Measurements from ENCODE around the gene FOXO6. TPM values are rescaled to one million over a fixed set of nuclear protein-coding genes. Genes with fewer than 3 reads are reported as not detected.

Gene FOXO6
- total RNA-seq, 1 experiment from 2014 or later, result 5.4 TPM

DNA sequence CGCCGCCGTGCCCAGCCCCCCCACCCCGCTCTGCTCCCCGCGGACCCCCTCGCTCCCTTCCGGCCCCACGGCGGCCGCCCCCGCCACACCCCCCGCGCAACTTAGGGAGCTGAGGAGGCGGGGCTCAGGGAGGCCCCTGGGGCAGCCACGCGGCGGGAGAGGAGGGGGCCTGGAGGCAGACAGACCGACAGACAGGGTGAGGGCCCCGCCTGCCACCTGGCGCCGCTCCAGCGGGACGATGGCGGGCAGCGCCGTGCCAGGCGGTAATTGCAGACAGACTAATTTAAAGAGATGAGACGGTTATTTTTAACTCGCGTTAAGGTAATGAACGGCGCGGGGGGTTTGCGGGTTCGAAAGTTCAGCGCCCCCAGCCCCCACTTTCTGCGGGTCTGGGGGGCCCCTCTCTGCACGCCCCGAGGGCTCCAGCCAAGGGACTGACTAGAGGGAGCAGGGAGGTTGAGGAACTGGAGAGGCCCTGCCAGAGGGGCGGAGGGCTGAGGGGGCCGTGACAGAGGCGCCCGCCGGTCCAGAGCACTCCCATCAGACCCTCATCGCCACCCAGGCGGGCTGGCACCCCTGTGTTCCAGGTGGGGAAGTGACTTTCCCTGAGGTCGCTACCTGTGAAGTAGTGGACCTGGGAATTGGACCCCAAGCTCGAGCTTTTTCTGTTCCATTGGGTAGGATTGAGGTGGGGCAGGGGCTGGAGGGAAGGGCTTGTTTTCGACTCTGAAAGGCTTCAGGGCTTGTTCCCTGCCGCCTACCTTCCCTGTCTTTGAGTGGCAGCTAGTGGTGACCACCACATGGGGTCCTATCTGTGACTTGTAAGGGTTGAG lies 5.4 kb downstream of the FOXO6 start:
- Mint-ChIP-seq H3K27ac (no peak overlapping the region), H3K27me3 (ENCODE audit: low read depth) (peaks cover 65% of the 10 kb centered on the region), H3K36me3 (no peaks in the 10 kb centered on the region), H3K9me3 (no peaks in the 10 kb centered on the region), H3K4me1 (peaks cover 65% of the 10 kb centered on the region), H3K4me3 (peak overlapping the region; percentile 67)
- POLR2A ChIA-PET, result interaction anchor here (0.6 to 0.8 kb wide), 3 partner anchors 16 to 232 kb away, joined by 3 read pairs; no protein-coding TSS in a partner anchor
- TF ChIP-seq OVOL2 (CRISPR knock-in tag; IDR thresholded peaks at IDR 0.05; ENCODE audit: borderline replicate concordance), result no peak
- TF ChIP-seq MXD4 (CRISPR knock-in tag; IDR thresholded peaks at IDR 0.05; ENCODE audit: borderline replicate concordance), result no peak
- TF ChIP-seq SMAD4 (CRISPR knock-in tag; IDR thresholded peaks at IDR 0.05), result no peak
- no peak for TF ChIP-seq NR3C1 (CRISPR knock-in tag; conservative IDR thresholded peaks at IDR 0.05; ENCODE audit: low read depth)
- no peak for TF ChIP-seq IRF2 (CRISPR knock-in tag; IDR thresholded peaks at IDR 0.05; ENCODE audit: borderline replicate concordance, low read depth)
- no peak for TF ChIP-seq ZBTB21 (CRISPR knock-in tag; IDR thresholded peaks at IDR 0.05; ENCODE audit: borderline replicate concordance)
- TF ChIP-seq ZNF121 (CRISPR knock-in tag; IDR thresholded peaks at IDR 0.05), result no peak
- TF ChIP-seq MAX (CRISPR knock-in tag; IDR thresholded peaks at IDR 0.05), result peak; percentile 30; the same call in 1 of the 2 replicates
- TF ChIP-seq FOXP1 (CRISPR knock-in tag; IDR thresholded peaks at IDR 0.05; ENCODE audit: borderline replicate concordance), result 0 out of 2 replicates have a peak, but pooled peaks have one; percentile 27
- DNase-seq (ENCODE audit: low spot score) (peak; percentile 20), ATAC-seq (peak; percentile 2; the same call in 1 of the 2 replicates)
- CTCF ChIA-PET, result interaction anchor here (0.7 to 2.5 kb wide), 11 partner anchors 21 to 1414 kb away, joined by 3 to 16 read pairs (median 4); no protein-coding TSS in a partner anchor

GRCh38 chr1:41367288-41367642 lies 6.0 kb downstream of the FOXO6 start:
- TF ChIP-seq ZSCAN18 (CRISPR knock-in tag; IDR thresholded peaks at IDR 0.05), result no peak
- TF ChIP-seq MYBL2 (CRISPR knock-in tag; IDR thresholded peaks at IDR 0.05), result no peak
- TF ChIP-seq, protein P1, sequence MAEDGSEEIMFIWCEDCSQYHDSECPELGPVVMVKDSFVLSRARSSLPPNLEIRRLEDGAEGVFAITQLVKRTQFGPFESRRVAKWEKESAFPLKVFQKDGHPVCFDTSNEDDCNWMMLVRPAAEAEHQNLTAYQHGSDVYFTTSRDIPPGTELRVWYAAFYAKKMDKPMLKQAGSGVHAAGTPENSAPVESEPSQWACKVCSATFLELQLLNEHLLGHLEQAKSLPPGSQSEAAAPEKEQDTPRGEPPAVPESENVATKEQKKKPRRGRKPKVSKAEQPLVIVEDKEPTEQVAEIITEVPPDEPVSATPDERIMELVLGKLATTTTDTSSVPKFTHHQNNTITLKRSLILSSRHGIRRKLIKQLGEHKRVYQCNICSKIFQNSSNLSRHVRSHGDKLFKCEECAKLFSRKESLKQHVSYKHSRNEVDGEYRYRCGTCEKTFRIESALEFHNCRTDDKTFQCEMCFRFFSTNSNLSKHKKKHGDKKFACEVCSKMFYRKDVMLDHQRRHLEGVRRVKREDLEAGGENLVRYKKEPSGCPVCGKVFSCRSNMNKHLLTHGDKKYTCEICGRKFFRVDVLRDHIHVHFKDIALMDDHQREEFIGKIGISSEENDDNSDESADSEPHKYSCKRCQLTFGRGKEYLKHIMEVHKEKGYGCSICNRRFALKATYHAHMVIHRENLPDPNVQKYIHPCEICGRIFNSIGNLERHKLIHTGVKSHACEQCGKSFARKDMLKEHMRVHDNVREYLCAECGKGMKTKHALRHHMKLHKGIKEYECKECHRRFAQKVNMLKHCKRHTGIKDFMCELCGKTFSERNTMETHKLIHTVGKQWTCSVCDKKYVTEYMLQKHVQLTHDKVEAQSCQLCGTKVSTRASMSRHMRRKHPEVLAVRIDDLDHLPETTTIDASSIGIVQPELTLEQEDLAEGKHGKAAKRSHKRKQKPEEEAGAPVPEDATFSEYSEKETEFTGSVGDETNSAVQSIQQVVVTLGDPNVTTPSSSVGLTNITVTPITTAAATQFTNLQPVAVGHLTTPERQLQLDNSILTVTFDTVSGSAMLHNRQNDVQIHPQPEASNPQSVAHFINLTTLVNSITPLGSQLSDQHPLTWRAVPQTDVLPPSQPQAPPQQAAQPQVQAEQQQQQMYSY (CRISPR knock-in tag; IDR thresholded peaks at IDR 0.05), result no peak
- no peak for TF ChIP-seq ETV6 (CRISPR knock-in tag; IDR thresholded peaks at IDR 0.05)
- TF ChIP-seq MAX (CRISPR knock-in tag; IDR thresholded peaks at IDR 0.05), result no peak
- TF ChIP-seq ZNF232 (CRISPR knock-in tag; IDR thresholded peaks at IDR 0.05), result no peak
- no peak for TF ChIP-seq AFF4 (CRISPR knock-in tag; IDR thresholded peaks at IDR 0.05; ENCODE audit: borderline replicate concordance)
- no peak for ATAC-seq
- Mint-ChIP-seq H3K4me3 (peak overlapping the region; percentile 67), H3K36me3 (no peaks in the 10 kb centered on the region), H3K27me3 (ENCODE audit: low read depth) (peaks cover 61% of the 10 kb centered on the region), H3K27ac (no peak overlapping the region), H3K4me1 (peaks cover 70% of the 10 kb centered on the region), H3K9me3 (no peaks in the 10 kb centered on the region)
- ChIA-PET POLR2A (interaction anchor here (0.6 to 0.8 kb wide), 2 partner anchors 16 to 231 kb away, joined by 3 read pairs; no protein-coding TSS in a partner anchor), CTCF (interaction anchor here (0.7 to 2.5 kb wide), 13 partner anchors 20 to 1414 kb away, joined by 3 to 16 read pairs (median 4); no protein-coding TSS in a partner anchor)
- no peak for DNase-seq (ENCODE audit: low spot score)
